Body of pancreas (tissue), 4 donors: Measurements from ENCODE around the gene HELQ. TPM values are rescaled to one million over a fixed set of nuclear protein-coding genes. Genes with fewer than 3 reads are reported as not detected.

Source experiments
- ATAC-seq: fragments of 150-250 bp; one replicate; pipeline ENCODE4 v1.9.1; 2016
- DNase-seq, 4 donors: peaks; one replicate each; pipeline ENCODE4 v3.0.0-alpha.2; 2019
- H3K27ac ChIP-seq, 4 donors: fragments of 200-600 bp; sonication (generic); 1 replicate in 3 of 4; 2 replicates in 1 of 4; pipeline versions ENCODE4 v1.5.1 to v1.6.1; 2016 to 2019; ENCODE audit warnings: mild to moderate bottlenecking in 1 of 4, mixed read lengths in 1 of 4, moderate library complexity in 1 of 4
- H3K27me3 ChIP-seq, 2 donors: fragments of 200-600 bp; sonication (generic); one replicate each; pipeline ENCODE4 v1.6.0; 2016; ENCODE audit warnings: mild to moderate bottlenecking in 1 of 2
- H3K36me3 ChIP-seq, 2 donors: fragments of 200-600 bp; sonication (generic); replicated peaks in 1 of 2; 2 replicates each; pipeline ENCODE4 v1.5.1; 2016; ENCODE audit warnings: low read depth in 2 of 2; ENCODE audit not compliant: insufficient read depth in 1 of 2
- H3K4me1 ChIP-seq: fragments of 200-600 bp; sonication (generic); one replicate; pipeline ENCODE4 v1.6.0; 2016
- H3K4me3 ChIP-seq, 2 donors: fragments of 200-600 bp; sonication (generic); 1 replicate in 1 of 2; 2 replicates in 1 of 2; pipeline ENCODE4 v1.5.1; 2016 to 2019
- H3K9me3 ChIP-seq, 3 donors: fragments of 200-600 bp; sonication (generic); 1 replicate in 2 of 3; 2 replicates in 1 of 3; pipeline ENCODE4 v1.5.1; 2016
- POLR2A ChIP-seq, 3 donors: fragments of 450-650 bp; IDR thresholded peaks; one replicate each; pipeline ENCODE4 v1.6.1; 2016; ENCODE audit warnings: antibody characterized with exemption in 3 of 3, mild to moderate bottlenecking in 2 of 3
- WGBS, 2 donors: methylation state at CpG; one replicate each; pipeline ENCODE4 v1.1.5; 2017; 5-methylcytosine and 5-hydroxymethylcytosine counted together
- intact Hi-C: fragments of 100-400 bp; cut with DNase I; formaldehyde crosslinking; loops from one replicate; pipeline ENCODE4 v1.15.1; 2023
- total RNA-seq, 2 donors: library from RNA; depleted of rRNA; stranded (reverse); fragments of >200 nt; gene quantifications; one replicate each; pipeline ENCODE4 v1.1.0, GENCODE V29; 2016
- TF ChIP-seq, protein P1 (sequence below), 7 experiments: fragments of 450-650 bp in 4 of 7; fragments of 200-600 bp in 3 of 7; sonication (generic) in 3 of 7; IDR thresholded peaks; one replicate each; pipeline ENCODE4 v1.5.1; 2016 to 2019; ENCODE audit warnings: antibody characterized with exemption in 7 of 7

HELQ gene
- total RNA-seq, 2 donors from 2014 or later = 14.0 to 24.4 TPM

DNA sequence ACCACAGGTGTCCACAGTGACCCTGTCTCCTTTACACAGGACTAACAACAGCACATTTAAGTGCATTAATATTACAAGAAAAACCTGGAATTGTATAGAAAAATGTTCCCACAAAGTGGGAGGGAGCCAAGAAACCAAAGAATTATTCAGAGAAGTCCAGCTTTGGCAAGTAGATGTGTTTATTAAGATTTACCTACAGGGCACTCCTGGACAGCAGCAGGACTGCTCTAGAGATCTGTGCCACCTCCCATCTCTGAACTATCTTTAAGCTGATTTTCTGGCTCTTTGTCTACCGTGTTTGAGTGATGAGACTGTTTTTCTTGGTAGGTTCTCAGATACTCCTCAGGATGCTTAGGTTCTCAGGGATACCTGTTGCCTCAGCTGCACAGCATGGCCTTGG is 82.7 kb downstream of the HELQ start:
- Histone ChIP-seq H3K9me3 (no peaks in the 10 kb centered on the region), H3K27ac (no peak overlapping the region), H3K4me3 (no peak overlapping the region), H3K27me3 (no peaks in the 10 kb centered on the region), H3K4me1 (no peaks in the 10 kb centered on the region), H3K36me3 (no peaks in the 10 kb centered on the region)
- WGBS, 2 donors = 44 to 71% methylated on average over 1 of the region's 1 CpG
- DNase-seq (no peak), ATAC-seq (no peak)
- no peak for TF ChIP-seq POLR2A (IDR thresholded peaks at IDR 0.05)
- TF ChIP-seq, protein P1, sequence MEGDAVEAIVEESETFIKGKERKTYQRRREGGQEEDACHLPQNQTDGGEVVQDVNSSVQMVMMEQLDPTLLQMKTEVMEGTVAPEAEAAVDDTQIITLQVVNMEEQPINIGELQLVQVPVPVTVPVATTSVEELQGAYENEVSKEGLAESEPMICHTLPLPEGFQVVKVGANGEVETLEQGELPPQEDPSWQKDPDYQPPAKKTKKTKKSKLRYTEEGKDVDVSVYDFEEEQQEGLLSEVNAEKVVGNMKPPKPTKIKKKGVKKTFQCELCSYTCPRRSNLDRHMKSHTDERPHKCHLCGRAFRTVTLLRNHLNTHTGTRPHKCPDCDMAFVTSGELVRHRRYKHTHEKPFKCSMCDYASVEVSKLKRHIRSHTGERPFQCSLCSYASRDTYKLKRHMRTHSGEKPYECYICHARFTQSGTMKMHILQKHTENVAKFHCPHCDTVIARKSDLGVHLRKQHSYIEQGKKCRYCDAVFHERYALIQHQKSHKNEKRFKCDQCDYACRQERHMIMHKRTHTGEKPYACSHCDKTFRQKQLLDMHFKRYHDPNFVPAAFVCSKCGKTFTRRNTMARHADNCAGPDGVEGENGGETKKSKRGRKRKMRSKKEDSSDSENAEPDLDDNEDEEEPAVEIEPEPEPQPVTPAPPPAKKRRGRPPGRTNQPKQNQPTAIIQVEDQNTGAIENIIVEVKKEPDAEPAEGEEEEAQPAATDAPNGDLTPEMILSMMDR (IDR thresholded peaks at IDR 0.05) = no peak
- intact Hi-C loops = no loop called here

DNA sequence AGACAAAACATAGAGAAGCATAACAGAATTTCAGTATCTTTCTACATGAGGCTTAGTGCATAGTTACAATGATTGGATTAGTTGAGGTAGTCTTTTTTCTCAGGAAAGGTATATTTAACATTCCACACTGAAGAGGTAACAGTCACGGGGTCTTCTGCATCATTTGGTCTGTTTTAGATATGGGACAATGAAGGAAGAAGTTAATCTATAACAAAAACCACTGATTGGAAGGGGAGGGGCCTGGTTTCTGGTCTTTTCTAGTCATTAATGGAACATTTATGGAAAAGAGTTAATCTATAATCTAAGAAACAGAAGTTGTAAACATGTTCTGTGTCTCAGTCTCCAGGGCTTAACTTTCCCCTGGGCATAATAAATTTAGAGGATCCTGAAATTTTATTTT is 83.7 kb downstream of the HELQ start:
- whole genome bisulfite sequencing, 2 donors = 50 to 58% methylated on average over 1 of the region's 1 CpG
- TF ChIP-seq, protein P1 (IDR thresholded peaks at IDR 0.05) = no peak
- TF ChIP-seq POLR2A (IDR thresholded peaks at IDR 0.05) = no peak
- DNase-seq = no peak
- H3K27me3 ChIP-seq = no peaks in the 10 kb centered on the region
- intact Hi-C loops = no loop called here
- H3K4me1 ChIP-seq = no peaks in the 10 kb centered on the region
- peak; percentile 42 for ATAC-seq
- H3K36me3 ChIP-seq = no peaks in the 10 kb centered on the region
- H3K27ac ChIP-seq = no peak overlapping the region
- no peak overlapping the region for H3K4me3 ChIP-seq
- no peaks in the 10 kb centered on the region for H3K9me3 ChIP-seq

DNA sequence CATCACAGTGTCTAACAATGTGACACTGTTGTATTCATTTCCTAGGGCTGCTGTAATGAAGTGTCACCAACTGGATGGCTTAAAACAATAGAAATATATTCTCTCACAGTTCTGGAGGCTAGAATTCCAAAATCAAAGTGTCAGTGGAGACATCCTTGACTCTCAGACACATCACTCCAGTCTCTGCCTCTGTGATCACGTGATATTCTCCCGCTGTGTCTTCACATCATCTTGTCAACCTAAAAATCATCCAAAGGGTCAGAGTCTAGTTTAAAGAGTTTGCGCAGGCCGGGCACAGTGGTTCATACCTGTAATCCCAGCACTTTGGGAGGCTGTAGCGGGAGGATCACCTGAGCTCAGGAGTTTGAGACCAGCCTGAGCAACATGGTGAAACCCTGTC is 84.4 kb downstream of the HELQ start:
- no peaks in the 10 kb centered on the region for H3K4me1 ChIP-seq

DNA sequence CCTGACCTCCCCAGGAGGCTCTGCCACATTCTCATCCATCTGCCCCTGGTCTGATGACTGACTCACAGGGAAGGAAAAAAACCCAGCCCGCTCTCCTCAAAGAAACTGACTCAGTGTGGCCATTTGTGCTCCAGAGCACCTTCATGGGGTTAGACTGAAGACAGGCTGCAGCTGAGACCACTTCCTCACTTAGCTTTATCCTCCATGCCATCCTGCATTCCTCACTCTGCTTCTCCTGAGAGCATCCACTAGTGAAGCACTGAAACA is 85.0 kb downstream of the HELQ start:
- Histone ChIP-seq H3K27ac (no peak overlapping the region), H3K9me3 (no peaks in the 10 kb centered on the region), H3K4me1 (no peaks in the 10 kb centered on the region), H3K27me3 (no peaks in the 10 kb centered on the region), H3K36me3 (no peaks in the 10 kb centered on the region), H3K4me3 (no peak overlapping the region)
- DNase-seq (no peak), ATAC-seq (no peak)
- no peak for TF ChIP-seq POLR2A (IDR thresholded peaks at IDR 0.05)
- TF ChIP-seq, protein P1 (IDR thresholded peaks at IDR 0.05) = no peak
- WGBS, 2 donors = 79 to 92% methylated on average over 1 of the region's 1 CpG
- intact Hi-C loops = no loop called here

More for the DNA sequence above, 84.4 kb downstream of the HELQ start:
- TF ChIP-seq POLR2A (IDR thresholded peaks at IDR 0.05) = no peak
- TF ChIP-seq, protein P1 (IDR thresholded peaks at IDR 0.05) = no peak
- no peak overlapping the region for H3K4me3 ChIP-seq
- intact Hi-C loops = no loop called here
- H3K27ac ChIP-seq = no peak overlapping the region
- no peaks in the 10 kb centered on the region for H3K9me3 ChIP-seq
- 85 to 93% methylated on average over 5 of the region's 5 CpGs for WGBS, 2 donors
- H3K27me3 ChIP-seq = no peaks in the 10 kb centered on the region
- DNase-seq (no peak), ATAC-seq (no peak)
- H3K36me3 ChIP-seq = no peaks in the 10 kb centered on the region

DNA sequence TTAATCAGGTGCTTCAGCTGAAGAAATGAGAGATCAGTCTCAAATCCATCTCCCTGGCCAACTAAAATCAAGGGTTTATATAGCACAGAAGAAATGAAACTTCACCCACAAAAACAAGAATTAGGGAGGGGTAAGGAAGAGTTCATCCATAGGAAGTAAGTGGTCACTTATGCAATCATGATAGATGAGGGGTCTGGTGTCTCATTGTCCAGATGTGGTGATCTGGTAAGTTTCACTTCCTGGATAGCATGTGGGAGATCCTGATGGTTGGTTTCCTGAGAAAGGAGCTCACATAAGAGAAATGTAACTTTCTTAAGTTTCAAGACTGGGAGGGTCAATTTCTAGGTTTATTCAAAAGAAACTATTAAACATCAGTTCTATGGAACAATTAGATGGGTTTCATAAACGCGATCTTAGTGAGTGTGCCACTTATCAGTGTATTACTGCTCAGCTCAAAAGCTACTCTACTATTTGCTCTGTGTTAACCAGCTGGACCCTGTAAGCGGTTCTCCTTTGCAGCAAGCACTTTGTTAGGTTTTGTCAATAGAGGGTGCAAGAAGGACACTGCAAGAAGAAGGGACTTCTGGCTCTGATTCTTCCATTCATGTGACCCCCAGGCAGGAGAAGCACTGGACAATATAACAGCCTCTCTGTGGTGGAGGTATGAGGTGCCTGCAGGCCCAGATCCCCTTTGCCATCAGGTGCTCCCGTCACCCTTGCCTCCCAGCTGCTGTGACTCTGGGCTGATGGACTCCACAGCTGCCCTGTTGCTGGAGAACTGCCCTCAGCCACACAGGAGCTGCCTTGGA is 85.6 kb downstream of the HELQ start:
- DNase-seq (no peak), ATAC-seq (no peak)
- Histone ChIP-seq H3K9me3 (no peaks in the 10 kb centered on the region), H3K4me1 (no peaks in the 10 kb centered on the region), H3K4me3 (no peak overlapping the region), H3K27me3 (no peaks in the 10 kb centered on the region), H3K27ac (no peak overlapping the region), H3K36me3 (no peaks in the 10 kb centered on the region)
- intact Hi-C loops = no loop called here
- WGBS, 2 donors = 38 to 45% methylated on average over 3 to 4 of the region's 4 CpGs
- TF ChIP-seq, protein P1 (IDR thresholded peaks at IDR 0.05) = no peak
- TF ChIP-seq POLR2A (IDR thresholded peaks at IDR 0.05) = no peak
